Measurements from ENCODE around the gene ORM2. TPM values are rescaled to one million over a fixed set of nuclear protein-coding genes. Genes with fewer than 3 reads are reported as not detected.

ORM2 gene
- total and polyA plus RNA-seq, 2 of the 8 experiments (the other 6 are each of a cell fraction or from before 2014, with no cell fraction given): 1.3 TPM; not detected in 1

GRCh38 chr9:114348906-114349482 is 19.3 kb downstream of the ORM2 start (continued):
- TF ChIP-seq SIRT6 (IDR thresholded peaks at IDR 0.05; ENCODE audit: low read length): no peak
- TF ChIP-seq TBP (IDR thresholded peaks at IDR 0.05; ENCODE audit: low read depth, low read length): no peak
- no peak for TF ChIP-seq CTBP2 (IDR thresholded peaks at IDR 0.05; ENCODE audit: borderline replicate concordance, insufficient read depth, insufficient read length, low read length)
- TF ChIP-seq TAF7 (optimal IDR thresholded peaks at IDR 0.05; ENCODE audit: borderline replicate concordance, low read depth, low read length): no peak
